Amygdala (tissue), 56 donors: Measurements from ENCODE around the gene TOE1.
"Not testable (repeated sequence)": the region's sequence is repeated elsewhere in the genome, so short reads cannot be mapped to it uniquely, and the experiment has no call there.

Experiments used
- DNase-seq, 56 donors: peaks; one replicate each; lab custom pipeline; 2025; lab: John Stamatoyannopoulos, UW

Gene TOE1

DNA sequence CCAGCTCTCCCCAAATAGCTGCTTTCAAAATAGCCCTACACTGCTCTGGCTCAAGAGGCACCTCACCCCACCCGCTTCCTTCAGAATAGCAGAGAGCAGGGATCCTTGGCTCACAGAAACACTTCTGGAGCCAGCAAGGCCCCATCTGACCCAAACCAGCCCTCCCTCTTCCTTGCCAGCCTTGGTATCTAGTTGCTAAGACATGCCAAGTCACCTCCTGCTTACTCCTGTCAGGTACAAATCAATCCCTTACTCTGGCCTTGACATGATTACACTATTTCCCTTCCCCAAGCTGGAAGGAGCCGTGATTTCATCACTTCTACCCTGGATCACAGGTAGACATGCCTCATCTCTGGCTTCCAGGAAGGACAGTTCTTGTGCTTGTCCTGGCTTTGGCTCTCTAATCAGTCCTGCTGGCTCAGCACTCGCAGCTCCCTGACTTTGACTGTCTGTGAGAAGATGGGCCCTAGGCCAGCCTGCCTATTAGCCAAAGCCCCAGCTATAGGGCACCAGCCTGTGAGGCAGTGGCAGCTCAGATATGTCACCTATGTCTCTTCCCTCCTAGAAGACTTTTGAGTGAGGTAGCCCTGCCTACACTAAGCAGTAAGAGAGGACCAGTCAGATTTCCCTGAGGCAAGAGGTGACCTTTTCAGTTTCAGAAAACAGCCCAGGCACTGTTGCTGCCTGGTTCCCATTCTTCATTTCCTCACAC lies 9.2 kb downstream of the TOE1 start:
- peak in 4 of 56 donors; percentile 6 to 28 (median 12) for DNase-seq

DNA sequence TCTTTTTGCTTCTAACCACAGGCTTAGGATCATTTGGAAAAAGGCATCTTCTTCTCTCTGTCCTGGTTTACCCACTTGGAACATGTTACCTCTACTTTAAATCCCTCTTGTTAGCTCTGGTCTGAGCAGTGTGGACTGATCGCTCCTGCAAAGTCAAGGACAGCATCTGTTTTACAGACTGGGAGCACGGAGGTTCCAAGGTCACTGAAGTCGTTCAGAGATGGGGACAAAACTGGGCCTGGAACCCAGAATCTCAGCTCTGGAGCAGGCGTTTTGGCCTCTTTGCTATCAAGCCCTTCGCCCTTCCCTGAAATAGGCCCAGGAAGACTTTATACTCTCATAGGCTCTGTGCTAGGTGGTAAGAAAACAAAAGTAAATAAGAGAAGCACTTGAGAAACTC lies 11.5 kb downstream of the TOE1 start:
- no peak for DNase-seq

DNA sequence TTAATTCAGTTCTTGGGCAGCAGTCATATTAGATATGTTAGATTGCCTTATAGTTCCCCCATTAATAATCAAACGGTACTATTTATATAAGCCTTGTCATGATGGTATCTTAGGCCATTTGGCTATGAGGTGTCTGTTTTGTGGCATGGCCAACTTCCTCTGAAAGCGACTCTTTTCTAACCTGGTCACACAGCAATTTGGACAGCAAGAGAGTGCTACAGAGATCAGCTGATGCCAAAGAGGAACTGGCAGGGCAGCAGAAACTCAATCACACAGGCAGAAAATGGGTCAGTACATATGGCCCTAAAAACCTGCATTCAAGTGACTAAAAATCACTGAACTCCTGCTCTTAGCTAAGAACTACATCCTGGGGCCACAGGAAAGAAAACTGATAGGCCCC lies 13.7 kb downstream of the TOE1 start:
- DNase-seq, result peak in 6 of 56 donors; percentile 6 to 44 (median 24)

DNA sequence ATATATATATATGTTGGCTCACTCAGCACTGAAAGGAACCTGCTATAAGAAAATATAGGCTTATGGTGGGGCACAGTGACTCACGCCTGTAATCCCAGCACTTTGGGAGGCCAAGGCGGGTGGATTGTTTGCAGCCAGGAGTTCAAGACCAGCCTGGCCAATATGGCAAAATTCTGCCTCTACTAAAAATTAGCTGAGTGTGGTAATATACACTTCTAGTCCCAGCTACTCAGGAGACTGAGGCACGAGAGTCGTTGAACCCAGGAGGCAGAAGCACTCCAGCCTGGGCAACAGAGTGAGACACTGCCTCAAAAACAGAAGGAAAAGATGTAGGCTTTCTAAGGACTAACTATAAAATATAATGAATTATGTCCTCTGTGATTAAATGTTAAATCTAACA lies 14.9 kb downstream of the TOE1 start:
- no peak for DNase-seq

DNA sequence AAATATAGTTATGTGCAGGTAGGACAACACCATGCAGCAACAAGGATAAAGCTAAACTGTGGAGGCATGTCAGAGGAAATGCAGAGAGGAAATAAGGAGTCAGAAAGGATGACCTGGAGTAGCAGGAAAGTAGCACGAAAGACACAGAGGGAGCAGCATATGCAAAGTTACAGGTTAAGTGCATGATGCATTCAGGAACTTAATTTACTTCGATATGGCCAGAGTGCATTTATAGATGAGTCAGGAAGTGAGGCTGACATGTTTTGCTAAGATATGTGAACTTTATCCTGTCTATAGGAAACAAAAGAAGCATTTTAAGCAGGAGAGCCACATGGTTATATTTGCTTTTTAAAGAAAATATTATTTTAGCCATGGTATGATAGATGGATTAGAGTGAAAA lies 15.7 kb downstream of the TOE1 start:
- DNase-seq, result no peak

DNA sequence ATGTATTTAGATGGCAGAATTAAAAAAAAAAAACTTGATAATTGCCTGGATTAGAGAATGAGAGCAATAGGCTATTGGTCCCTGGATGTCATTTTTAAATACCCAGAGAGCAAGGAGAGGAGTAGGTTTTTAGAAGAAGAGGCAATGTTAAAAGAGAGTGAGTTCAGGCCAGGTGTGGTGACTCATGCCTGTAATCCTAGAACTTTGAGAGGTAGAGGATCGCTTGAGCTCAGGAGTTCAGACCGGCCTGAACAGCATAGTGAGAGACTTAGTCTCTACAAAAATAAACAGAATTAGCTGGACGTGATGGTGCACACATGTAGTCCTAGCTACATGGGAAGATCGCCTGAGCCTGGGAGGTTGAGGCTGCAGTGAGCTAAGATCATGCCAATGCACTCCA lies 16.2 kb downstream of the TOE1 start:
- no peak for DNase-seq

DNA sequence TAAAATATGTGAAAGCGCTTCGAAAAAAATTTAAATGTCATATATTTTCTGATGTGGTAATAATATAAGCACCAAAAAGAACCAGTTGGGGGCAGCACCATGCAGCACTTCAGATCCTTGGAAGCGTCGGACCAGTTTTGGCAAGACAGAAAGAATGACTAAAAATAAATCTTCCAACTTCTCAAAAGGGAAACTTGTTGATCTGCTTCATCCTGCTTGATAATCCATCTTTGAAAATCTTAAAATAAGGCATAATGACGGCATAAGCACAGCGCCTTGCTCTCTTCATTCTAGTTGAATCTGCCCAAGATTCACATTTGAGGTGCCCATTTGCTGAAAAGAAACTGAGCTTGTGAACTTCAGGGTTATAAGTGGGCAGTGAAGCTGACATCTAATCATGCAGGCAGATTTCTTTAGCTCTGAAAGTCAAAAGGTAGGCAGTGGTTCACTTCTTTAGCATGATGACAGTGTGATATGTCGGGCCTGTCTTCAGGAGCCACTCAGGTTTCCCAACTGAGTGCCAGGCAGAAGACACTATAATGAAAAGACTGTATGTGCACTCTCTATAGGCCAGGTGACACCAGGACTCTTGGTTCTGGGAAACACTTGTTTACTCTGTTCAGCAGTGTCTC lies 20.0 kb downstream of the TOE1 start:
- DNase-seq, result peak in 38 of 56 donors; percentile 6 to 84 (median 32)

DNA sequence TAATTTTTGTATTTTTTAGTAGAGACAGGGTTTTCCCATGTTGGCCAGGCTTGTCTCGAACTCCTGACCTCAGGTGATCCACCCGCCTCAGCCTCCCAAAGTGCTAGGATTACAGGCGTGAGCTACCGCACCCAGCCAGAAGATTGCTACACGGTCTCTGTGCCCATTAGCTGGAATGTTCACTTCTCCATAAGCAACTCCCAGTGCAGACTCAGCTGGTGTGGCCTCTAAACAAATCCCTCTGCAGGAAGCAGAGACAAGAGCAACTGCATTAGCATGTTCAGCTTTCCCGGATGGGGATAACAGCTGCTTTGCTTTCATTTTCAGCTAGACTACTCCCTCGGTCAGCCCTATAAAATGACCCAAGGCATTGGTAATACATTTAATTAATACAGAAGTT lies 21.0 kb downstream of the TOE1 start:
- peak in 13 of 56 donors; percentile 5 to 42 (median 17) for DNase-seq

DNA sequence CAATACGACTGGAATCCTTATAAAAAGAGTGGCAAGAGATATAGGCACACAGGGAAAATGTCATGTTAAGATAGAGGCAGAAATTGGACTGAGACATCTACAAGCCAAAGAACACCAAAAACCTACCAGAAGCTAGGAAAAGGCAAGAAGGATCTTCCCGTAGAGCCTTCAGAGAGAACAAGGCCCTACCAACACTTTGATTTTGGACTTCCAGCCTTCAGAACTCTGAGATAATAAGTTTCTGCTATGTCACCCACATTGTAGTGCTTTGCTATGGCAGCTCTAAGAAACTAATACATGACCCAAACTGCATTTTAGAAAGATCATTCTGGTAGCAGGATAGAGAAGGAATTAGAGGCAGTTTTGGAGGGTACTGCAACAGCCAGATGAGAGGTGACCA lies 24.3 kb downstream of the TOE1 start:
- no peak for DNase-seq

DNA sequence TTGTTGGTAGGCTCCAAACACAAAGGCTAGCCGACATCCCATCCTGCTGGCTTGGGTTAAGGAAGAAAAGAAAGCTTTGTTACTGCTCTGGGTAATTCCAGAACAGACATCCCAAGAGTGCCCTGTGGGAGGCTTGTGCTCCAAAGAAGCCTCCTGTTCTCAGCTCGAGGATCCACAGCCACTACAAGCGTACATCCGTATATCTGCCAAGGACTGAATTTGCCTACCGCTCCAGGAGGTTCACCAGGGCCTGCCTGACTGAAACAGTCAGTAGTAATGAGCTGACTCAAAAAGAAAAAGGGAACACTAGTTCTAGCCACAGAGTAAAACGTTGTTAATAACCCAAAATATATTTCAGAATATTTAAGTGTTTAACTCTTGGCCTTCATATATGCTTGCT lies 25.1 kb downstream of the TOE1 start:
- DNase-seq, result peak in 13 of 56 donors; percentile 3 to 39 (median 25)

DNA sequence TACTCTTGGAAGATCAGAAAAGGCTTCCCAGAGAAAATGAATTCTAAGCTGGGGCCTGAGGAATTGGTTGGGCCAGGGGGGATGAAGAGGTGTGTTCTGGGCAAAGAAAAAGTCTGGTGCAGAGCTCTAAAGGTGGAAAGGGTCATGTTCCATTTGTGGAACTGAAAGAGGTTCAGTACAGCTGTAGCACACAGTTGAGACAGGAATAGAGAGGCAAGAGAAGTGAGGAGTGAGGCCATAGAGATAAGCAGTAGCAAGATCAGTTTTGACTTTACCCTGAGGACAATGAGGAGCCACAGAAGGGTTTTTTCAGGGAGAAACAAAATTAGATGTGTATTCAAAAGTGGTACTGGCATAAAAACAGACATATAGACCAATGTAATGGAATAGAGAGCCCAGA lies 30.6 kb downstream of the TOE1 start:
- DNase-seq, result no peak

DNA sequence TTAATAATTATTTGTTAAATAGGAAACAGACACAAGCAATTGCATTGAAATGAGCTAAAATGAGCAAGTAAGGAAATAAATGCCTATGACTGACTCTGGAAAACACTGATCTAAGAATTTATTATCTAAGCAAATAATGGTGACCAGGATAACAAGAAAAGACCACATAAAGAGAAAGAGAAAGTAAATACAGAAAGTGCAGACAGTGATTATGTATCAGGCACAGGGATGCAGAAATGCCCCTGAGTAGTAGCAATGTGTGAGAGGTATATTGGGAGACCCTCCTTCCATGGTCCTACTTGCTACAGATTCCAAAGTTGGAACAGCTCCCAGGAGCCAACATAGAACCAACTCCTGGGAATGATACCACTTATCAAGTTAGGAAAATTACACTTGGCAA lies 33.6 kb downstream of the TOE1 start:
- no peak for DNase-seq

DNA sequence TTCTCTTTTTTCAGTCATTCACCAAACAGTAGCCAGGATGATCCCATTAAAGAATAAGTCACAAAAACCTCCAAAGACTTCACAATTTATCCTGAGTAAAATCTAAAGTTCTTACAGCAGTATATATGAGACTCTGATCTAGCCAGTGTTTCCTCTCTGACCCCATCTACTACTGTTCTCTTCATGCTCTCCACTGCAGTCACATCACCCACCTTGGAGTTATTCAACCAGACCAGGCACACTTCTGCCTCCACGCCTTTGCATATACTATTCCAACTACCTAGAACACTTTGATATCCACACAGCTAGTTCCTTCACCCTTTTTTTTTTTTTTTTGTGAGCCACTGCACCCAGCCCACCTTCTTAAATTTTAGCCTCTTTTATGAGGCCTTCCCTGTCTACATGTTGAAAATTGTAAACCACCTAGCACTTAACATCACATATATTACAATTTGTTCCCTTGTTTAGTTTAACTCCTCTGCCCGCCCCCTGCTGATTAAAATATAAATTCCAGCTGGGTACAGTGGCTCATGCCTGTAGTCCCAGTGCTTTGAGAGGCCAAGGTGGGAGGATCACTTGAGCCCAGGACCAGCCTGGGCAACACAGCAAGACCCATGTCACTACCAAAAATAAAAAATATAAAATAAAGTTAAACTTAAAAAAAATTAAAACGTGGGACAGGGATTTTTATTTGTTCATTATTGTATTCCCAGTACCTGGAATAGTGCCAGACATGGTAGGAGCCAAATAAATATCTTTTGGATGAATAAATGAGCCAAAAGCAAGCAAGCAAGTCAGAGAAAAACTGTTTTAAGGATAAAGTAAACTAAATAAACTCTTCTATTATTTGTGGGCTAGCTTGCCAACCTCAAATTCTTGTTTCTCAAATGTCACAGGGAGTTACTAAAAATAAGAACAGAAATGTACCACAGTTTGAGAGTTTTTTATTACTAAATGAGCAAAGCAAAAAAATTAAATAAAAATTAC lies 35.4 kb downstream of the TOE1 start:
- DNase-seq, result peak in 1 of 56 donors; percentile 20

DNA sequence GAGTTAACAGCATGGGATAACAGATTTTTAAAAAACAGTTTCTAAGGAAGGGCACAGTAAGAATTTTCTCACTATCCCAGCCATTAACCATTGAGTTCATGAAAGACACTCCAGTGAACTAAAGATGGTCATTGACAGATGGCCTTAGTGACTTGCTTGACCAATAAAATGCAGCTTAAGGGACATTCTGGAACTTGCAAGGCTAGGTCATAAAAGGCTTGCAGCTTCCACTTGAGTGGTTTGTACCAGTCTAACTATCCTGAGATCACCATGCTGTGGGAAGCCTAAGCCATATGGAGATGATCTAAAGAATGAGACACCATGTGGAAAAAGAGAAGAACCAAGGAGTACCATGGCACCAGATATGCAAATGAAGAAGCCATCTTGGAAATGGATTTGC lies 38.2 kb downstream of the TOE1 start:
- DNase-seq, result no peak

DNA sequence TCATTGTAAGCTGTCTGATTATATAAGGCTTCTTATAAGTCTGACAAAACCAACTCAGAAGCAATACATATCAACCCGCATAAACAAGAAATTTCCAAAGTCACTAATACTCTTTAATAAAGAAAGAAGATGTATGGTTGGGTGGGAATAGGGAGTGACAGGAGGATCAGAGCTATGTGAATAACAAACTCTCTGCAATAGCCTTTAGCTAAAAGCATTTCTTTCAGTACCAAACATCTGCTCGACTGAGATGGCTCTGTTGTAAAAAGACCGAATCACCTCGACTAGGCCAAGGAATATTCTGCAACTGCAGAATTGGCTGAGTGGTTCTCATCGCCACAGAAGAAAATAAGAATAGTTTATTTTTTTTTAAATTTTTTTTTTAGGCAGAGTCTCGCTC lies 39.6 kb downstream of the TOE1 start:
- no peak for DNase-seq

DNA sequence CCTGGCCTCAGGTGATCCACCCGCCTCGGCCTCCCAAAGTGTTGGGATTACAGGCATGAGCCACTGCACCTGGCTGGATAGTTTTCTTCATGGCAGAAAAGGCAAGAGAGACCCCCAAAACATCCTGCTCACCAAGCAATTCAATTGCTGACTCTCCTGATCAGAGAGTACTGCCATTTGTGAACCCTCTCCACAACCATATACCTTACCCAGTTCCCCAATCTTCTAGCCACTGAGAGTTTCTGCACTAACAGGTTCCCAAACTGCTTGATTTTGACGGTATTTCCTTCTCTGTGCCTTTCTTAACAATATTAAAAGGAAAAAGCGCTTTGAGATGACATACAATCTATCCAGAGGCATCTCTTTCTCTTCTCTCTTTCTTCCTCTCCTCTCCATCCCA lies 40.2 kb downstream of the TOE1 start:
- DNase-seq, result no peak

DNA sequence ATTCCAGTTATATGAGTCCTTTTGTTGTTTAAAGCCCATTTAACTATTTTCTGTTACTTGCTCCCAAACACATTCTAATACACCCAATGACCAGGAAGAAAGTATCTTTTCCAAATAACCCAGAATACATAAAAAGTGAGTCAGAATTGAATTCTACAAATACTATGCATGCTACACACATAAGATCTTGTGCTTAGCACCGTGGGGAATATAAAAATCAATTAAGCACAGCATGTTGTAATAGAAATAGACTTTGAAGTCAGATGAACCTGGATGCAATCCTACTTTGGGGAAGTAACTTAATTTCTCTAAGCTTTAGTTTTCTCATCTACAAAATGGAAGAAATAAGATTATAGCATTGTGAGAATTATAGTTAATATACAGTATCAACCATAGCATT lies 40.8 kb downstream of the TOE1 start:
- no peak for DNase-seq

DNA sequence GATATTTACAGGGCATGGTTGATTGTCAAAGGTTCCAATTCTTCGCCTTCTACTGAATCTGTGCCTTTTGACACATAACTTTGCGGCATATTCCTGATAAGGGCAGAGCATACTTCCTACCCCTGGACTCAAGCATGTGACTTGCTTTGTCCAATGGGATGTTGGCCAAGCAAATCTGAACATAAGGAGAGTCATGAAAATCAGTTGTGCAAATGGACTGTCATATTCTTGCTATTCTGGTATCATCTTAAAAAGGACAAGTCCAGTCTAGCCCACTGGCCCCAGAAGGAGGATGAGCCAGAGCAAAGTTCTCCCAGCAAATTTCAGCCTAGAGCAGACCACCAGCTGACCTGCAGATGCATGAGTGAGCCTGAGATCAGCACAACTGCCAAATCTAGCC lies 41.3 kb downstream of the TOE1 start:
- no peak for DNase-seq

DNA sequence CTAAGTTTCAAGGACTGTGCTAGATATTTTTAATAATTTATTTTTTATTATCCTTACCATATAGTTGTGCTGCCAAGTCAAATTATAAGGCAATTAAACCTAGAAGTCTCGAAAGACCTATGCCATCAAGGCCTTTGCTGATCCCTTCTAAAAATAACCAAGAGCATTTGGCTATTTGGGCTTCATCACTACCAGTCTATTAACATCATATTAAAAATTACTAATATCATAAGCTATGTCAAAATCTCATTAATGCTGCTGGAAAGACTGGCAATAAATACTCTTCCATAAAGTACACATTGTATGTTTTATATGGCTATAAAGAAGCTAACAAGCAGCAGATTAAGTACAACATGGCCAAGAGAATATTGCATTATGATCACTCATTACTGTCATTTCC lies 43.2 kb downstream of the TOE1 start:
- DNase-seq, result no peak

DNA sequence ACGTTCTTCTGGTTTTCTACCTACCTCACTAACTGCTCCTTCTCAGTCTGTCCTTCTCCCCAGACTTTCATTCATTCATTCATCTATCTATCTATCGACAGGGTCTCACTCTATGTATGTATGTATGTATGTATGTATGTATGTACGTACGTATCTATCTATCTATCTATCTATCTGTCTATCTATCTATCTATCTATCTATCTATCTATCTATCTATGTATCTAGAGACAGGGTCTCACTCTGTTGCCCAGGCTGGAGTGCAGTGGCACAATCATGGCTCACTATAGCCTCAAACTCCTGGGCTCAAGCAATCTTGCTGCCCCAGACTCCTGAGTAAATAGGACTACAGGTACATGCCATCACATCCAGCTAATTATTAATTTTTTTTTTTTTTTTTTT lies 44.2 kb downstream of the TOE1 start:
- DNase-seq, result not testable (repeated sequence)

DNA sequence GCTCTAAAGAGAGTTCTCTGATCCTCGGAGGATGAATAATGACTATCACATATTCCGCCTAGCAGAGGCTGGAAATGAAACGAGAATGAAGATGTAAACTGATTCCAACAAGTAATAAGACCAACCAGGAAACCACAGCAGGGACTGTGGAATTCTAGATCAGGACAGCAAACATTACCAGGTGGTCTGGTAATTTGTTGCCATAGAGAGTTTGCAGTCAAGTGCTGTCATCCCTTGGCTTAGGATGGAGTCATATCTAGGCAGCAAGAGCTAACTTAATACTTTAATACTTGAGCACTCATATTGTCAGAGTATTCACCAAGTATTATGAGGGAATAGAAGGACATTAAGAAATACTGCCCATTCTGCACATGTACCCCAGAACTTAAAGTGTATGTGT lies 45.3 kb downstream of the TOE1 start:
- DNase-seq, result no peak
